HG02938 (cell line): ENCODE measurements around the gene GALNT13.

Source experiments
- ATAC-seq: cut with Tn5 transposase; IDR thresholded peaks from one replicate; pipeline ENCODE4 v1.9.1; 2021; ENCODE audit warnings: mild to moderate bottlenecking, moderate library complexity; ENCODE audit not compliant: unreplicated experiment

Gene GALNT13

DNA sequence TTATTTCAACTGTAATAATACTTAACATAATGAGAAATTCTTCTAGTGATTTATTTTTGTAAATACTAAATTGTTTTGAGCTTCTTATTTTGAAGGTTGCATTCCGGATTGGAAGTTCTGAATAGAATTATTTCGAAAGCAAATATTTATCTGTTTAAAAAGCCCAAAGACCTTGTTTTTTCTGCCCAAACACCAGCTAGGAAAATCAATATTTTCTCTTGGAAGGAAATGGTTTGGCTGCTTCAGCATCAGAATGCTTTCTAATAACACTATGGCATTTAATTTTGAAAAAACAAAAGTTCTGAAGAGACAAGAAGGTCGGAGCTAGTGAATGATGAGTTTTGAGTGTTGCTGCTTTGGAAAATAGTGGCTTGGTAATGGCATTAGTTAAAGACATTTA, 522.9 kb downstream of the GALNT13 start:
- no peak for ATAC-seq

DNA sequence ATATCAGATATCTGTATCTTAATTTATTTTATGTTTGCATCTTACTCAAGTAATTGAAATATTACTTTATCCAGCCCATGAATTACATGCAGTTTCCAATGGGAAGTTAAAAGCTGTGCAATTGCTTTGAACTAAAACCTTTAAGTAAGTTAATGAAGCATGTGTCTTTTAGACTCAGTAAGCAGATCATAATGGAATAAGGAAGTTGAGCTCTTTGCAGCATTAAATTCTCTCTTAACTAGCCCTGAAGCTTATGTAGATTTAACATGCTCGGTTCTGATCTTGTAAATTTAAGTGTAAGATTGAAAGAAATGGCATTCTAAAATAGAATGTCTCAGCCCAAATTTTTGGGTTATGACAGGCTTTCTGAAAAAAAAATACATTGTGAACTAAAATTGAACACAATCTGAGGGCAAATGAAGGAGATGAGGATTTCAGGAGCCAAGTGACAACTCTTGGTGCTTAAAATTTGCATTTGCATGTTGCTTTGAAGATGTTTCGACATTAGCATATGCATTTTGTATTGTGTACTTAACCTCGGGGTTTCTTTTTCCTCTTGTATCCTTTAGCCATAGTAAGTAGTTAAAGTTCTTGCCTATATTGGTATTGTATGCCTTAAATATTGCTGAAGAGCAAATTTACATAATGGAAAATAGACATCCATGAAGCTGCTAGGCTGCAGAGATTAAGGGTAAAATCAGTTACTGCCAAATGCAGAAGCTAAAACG, 529.0 kb downstream of the GALNT13 start:
- no peak for ATAC-seq

DNA sequence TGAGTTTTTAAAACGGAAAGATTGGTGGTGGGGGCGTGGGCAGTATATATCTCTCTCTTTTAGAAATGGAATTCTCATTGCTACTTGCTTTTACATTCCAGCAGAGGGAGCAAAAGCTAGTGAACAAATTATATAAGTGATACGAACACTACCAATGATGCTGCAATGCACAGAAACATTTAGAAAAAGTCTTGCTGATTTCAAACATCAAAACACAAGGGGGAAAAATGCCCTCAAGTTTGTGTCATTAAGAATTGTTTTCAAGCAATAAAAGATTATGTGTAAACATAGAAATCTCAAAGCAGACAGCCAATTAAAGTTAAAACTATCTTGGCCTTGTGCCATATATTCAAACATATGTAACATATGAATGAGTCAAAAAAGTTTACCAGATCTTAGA, 530.5 kb downstream of the GALNT13 start:
- peak; percentile 82 for ATAC-seq

GRCh38 chr2:154403242-154403790, 531.6 kb downstream of the GALNT13 start:
- no peak for ATAC-seq

GRCh38 chr2:154408786-154409185, 537.1 kb downstream of the GALNT13 start:
- no peak for ATAC-seq

DNA sequence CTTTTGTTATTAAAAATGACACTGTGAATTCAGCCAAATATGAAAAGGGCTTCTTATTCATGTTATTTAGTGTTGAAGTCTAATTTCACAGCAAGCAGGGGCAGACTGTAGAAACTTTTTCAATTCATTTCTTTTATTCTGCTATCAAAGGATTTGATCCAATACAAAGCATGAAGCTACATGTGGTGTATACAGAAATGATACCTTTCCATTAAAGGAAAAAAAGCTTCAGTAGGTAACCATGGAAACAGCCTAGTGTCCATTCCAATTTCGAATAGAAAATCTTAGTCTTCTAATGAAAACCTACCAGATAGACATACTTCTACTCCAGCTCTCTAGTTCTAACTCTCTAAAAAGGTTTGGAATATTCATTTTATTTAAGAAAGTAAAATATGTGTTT, 550.5 kb downstream of the GALNT13 start:
- ATAC-seq: no peak

- no peak for ATAC-seq
Measured at GRCh38 chr2:154425994-154426393, 554.3 kb downstream of the GALNT13 start.

- no peak for ATAC-seq
Measured at GRCh38 chr2:154427453-154427852, 555.7 kb downstream of the GALNT13 start.

DNA sequence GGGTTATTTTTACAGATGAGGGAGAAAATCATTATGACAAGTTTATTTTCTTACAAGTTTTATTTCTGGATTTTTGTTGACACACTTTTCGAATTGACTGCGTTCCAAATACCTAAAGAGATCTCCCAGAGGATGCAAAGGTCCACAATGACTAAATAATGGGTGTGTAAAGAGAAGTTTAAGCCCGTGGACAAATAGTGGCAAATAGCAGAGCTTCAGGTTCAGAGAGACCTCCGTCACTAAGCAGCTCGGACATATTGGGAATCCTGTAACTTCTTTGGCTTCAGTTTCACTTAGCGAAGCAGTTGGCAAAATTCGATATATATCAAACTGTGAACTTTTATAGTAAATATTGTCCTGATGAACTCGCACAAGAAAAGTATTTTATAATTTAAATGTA, 556.3 kb downstream of the GALNT13 start:
- ATAC-seq: no peak

GRCh38 chr2:154433010-154433409, 561.3 kb downstream of the GALNT13 start:
- no peak for ATAC-seq

DNA sequence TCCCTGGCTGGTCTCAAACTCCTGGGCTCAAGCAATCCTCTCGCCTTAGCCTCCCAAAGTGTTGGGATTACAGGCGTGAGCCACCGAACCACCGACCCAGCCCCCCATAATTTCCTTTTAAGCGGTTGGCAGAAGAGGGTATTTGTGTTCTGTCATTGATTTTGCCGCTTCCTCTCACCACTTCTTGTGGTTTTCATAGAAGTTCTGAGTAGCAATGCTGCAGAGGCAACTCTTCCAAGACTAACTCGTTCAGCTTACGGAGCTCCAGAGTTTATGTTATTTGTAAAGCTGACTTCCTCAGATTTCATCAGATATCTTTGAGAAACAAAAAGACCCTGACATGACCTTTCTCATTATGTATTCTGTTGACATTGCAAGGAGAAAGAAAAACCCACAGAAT, 565.4 kb downstream of the GALNT13 start:
- ATAC-seq: no peak

DNA sequence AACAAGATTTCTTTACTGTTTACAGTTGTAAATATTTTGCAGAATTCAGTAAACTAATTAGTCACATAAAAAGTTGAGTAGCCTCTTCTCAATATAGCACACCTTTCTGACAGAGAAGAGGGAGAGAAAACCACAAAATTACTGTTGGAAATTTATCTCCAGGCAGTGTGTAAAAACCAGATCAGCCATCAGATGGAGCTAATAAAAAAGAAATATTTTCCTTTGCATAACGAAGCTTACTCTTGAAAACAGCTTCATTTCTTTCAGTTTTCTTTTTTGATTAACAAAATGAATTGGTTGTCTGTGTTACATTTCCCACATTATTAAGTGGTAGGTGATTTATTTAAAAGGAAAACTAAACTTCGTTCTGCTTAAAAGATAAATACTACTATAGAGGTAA, 567.4 kb downstream of the GALNT13 start:
- ATAC-seq: no peak

DNA sequence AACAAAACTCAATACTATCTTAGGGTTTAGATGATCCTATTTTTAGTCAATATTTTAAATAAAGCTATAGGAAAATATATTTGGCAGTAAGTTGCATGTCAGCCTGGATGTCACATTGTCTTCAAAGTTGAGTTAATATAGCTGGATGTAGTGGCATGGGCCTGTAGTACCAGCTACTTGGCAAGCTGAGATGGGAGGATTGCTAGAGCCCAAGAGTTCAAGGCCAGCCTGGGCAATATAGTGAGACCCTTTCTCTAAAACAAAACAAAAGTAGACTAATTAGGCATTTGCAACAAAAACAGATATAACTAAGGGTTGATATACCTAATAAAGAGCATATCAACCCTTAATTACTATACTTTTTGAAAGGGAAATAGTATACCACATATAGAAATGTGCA, 572.2 kb downstream of the GALNT13 start:
- ATAC-seq: no peak

DNA sequence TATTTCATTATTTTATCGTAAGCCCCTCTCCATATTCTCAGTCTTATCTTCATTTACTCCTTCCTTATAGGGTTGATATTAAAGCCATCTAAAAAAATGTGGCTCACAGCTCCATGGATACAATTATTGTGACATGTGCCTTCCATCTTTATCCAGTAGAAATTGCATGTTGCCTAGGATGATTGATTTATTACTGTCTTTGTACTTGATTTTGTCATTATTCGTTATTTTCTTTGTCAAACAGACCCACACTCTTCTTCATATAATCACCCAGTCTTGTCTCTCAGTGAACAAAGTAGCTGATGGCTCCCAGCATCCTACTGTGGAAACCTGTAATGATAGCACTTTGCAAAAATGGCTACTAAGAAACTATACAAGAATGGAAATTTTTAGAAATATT, 574.6 kb downstream of the GALNT13 start:
- ATAC-seq: no peak

- no peak for ATAC-seq
Measured at GRCh38 chr2:154447727-154448418, 576.2 kb downstream of the GALNT13 start.

DNA sequence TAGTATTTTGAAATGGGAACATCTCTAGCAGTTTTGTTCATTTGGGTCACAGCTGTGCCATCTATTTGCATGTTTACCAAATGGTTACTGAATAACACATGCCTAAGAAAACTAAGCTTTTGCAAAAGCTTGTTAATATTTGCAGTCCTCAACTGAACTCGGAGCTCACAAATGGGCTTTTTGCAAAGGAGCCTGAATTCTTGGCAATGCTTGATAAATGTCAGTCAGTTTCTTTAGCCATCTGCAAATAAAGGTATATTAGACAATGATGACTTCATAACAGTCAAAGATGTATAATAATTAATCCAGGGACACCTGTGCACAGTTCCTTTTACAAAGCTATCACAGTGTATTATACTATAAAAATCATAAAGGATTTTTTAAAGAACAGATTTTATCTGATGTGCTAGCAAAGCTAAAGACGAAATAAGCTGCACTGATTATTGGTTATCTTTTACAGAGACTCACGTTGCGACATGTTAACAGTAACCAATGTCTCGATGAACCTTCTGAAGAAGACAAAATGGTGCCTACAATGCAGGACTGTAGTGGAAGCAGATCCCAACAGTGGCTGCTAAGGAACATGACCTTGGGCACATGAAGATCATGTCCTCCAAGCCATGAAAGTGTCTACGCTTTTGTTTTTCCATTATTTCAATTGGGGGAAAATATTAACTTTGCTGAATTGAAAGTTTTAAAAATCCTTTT, 578.4 kb downstream of the GALNT13 start:
- ATAC-seq: no peak

DNA sequence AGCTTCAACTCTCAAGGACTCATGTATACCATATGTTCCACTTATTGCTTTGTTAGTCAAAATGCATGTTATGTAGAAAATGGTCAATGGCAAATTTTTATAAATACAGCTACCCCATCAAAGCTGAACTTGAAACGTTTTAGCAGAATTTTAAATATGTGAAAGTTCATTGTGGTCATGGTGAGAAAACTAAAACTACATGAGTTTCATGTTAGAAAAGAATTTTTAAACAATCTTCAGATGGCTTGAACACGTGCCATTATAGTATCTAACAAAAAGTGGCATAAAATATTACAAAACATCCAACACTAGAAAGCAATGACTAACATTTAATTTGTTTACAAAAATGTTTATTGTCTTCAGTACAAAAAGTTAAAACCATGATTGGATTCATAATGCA, 580.7 kb downstream of the GALNT13 start:
- ATAC-seq: no peak

DNA sequence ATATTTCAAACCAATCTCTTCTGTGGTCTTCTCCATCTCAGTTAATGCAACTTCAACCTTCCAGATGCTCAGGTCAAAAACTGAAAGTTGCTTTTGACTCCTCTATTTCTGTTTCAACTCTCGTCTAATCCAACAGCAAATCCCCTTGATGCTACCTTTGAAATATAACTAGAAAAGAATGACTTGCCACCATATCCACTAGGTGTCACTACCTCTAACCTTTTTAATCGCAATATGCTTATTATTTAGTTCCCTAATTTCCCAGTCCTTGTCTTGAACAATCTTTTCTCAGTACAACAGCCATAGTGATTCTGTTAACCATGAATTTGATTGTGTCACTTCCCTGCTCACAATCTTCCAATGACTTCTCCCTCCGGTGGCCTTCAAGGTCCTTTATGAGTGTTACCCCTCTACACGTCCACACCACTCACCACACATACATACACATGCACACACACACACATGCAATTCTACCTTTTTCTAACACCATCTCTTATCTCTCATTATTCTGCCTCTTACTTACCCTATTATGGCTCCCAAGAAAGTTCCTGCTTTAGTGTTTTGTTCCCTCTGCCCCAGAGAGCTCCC, 581.3 kb downstream of the GALNT13 start:
- ATAC-seq: no peak

- no peak for ATAC-seq
Measured at GRCh38 chr2:154455166-154455565, 583.4 kb downstream of the GALNT13 start.

DNA sequence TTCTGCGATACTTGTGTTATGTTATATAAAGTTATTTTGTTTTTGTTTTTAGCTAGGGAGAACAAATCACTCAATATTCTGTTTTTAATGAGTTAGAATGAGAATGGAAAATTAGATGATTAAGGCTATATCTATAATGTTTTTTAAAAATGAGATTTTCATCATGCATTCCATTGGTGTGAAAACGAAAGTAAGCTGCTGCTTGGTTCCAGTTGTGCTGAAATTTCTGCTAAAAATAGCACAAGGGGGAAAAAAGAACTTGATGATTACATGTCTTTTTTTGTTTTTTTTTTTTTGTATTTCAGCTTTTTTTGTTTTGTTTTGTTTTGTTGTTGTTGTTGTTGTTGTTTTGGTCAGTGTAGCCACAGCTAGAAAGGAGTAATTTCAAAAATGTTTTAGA, 584.1 kb downstream of the GALNT13 start:
- ATAC-seq: no peak

GRCh38 chr2:154457286-154457685, 585.6 kb downstream of the GALNT13 start:
- no peak for ATAC-seq
